HCT116 (cell line): Measurements from ENCODE around the gene PPP1R13L. TPM values are rescaled to one million over a fixed set of nuclear protein-coding genes. Genes with fewer than 3 reads are reported as not detected.

ENCODE experiments used
- ATAC-seq: fragments of 200-7000 bp; cut with Tn5 transposase; 2 replicates; pipeline ENCODE4 v1.9.1; 2020; ENCODE audit warnings: mild to moderate bottlenecking, moderate library complexity
- BruUV-seq: library from RNA; stranded (reverse); fragments of 400-500 nt; replicated peaks from 2 replicates; lab custom pipeline; 2021; lab: Mats Ljungman, UMichigan
- CTCF ChIA-PET: fragments of 300-600 bp; sonication (Branson Sonifier 250); formaldehyde crosslinking; loops from one replicate; lab custom pipeline; 2021; ENCODE audit warnings: antibody characterized with exemption; lab: Charles Lee
- POLR2A ChIA-PET: fragments of 300-600, 350-600 bp; sonication (Branson Sonifier 250); formaldehyde crosslinking; loops from one replicate; lab custom pipeline; 2021; ENCODE audit warnings: antibody characterized with exemption; lab: Charles Lee
- RAD21 ChIA-PET, 2 experiments: fragments of 300-600 bp; sonication (Branson Sonifier 250); formaldehyde crosslinking; loops; one replicate each; lab custom pipeline; 2023; ENCODE audit warnings: low total read pairs in 2 of 2; ENCODE audit not compliant: uncharacterized antibody in 2 of 2, unreplicated experiment in 2 of 2, low non-redundant PET in 1 of 2; lab: Charles Lee
- DNase-seq: peaks from one replicate; pipeline ENCODE4 v3.0.0-alpha.2; 2010; ENCODE audit warnings: low read depth, low spot score
- H2AFZ ChIP-seq: fragments of 200-600 bp; shearing (Covaris generic), sonication (generic); 2 replicates; pipeline ENCODE4 v1.6.1; 2017; ENCODE audit warnings: low read depth, mixed run types, mixed read lengths, antibody characterized with exemption, low read length; ENCODE audit not compliant: poor library complexity, severe bottlenecking
- H3K27ac ChIP-seq: 2 replicates; pipeline ENCODE4 v1.5.1; 2012; ENCODE audit warnings: low read depth, low read length
- H3K27me3 ChIP-seq: fragments of 200-600 bp; sonication (generic); 2 replicates; pipeline ENCODE4 v1.6.1; 2016; ENCODE audit warnings: mixed run types, low read length, mixed read lengths; ENCODE audit not compliant: insufficient read depth
- H3K36me3 ChIP-seq, 2 experiments: fragments of 200-500 bp in 1 of 2; fragments of 200-600 bp in 1 of 2; sonication (Bioruptor generic) in 1 of 2; sonication (generic) in 1 of 2; 2 replicates each; pipeline versions ENCODE4 v1.5.1 to v1.6.1; 2014 to 2016; ENCODE audit warnings: low read length in 2 of 2, inconsistent platforms in 1 of 2, mixed read lengths in 1 of 2, mixed run types in 1 of 2; ENCODE audit not compliant: insufficient read depth in 2 of 2, control insufficient read depth in 1 of 2
- H3K4me1 ChIP-seq, 2 experiments: fragments of 200-600 bp in 1 of 2; sonication (generic) in 1 of 2; 2 replicates each; pipeline versions ENCODE4 v1.5.1 to v1.6.1; 2012 to 2017; ENCODE audit warnings: low read length in 2 of 2, inconsistent platforms in 1 of 2, mild to moderate bottlenecking in 1 of 2, mixed read lengths in 1 of 2, mixed run types in 1 of 2, moderate library complexity in 1 of 2; ENCODE audit not compliant: insufficient read depth in 2 of 2, control insufficient read depth in 1 of 2
- H3K4me2 ChIP-seq: fragments of 200-600 bp; sonication (generic); 2 replicates; pipeline ENCODE4 v1.6.1; 2017; ENCODE audit warnings: mixed run types, low read length, mixed read lengths
- H3K4me3 ChIP-seq, 2 experiments: fragments of 200-600 bp in 1 of 2; sonication (generic) in 1 of 2; replicated peaks in 1 of 2; 2 replicates each; pipeline ENCODE4 v1.5.1; 2011 to 2016; ENCODE audit warnings: low read length in 2 of 2, control low read depth in 1 of 2, low read depth in 1 of 2, mild to moderate bottlenecking in 1 of 2, mixed read lengths in 1 of 2, mixed run types in 1 of 2
- H3K79me2 ChIP-seq: fragments of 200-600 bp; sonication (generic); 2 replicates; pipeline ENCODE4 v1.6.1; 2017; ENCODE audit warnings: mild to moderate bottlenecking, mixed run types, low read length, moderate library complexity, mixed read lengths; ENCODE audit not compliant: insufficient read depth
- H3K9ac ChIP-seq: fragments of 200-600 bp; sonication (generic); 2 replicates; pipeline ENCODE4 v1.6.1; 2016; ENCODE audit warnings: low read length, mixed read lengths
- H3K9me2 ChIP-seq: fragments of 200-600 bp; sonication (generic), shearing (Covaris generic); 2 replicates; pipeline ENCODE4 v1.6.1; 2017; ENCODE audit warnings: mixed run types, mild to moderate bottlenecking, moderate library complexity; ENCODE audit not compliant: insufficient read depth
- H3K9me3 ChIP-seq, 2 experiments: fragments of 200-500 bp in 1 of 2; fragments of 200-600 bp in 1 of 2; sonication (Bioruptor generic) in 1 of 2; sonication (generic) in 1 of 2; 2 replicates each; pipeline ENCODE4 v1.6.1; 2014 to 2017; ENCODE audit warnings: low read length in 2 of 2, mixed read lengths in 2 of 2, inconsistent platforms in 1 of 2, low read depth in 1 of 2, mild to moderate bottlenecking in 1 of 2, mixed run types in 1 of 2, moderate library complexity in 1 of 2; ENCODE audit not compliant: control insufficient read depth in 1 of 2, insufficient read depth in 1 of 2
- H4K20me1 ChIP-seq: fragments of 200-600 bp; sonication (generic), shearing (Covaris generic); 2 replicates; pipeline ENCODE4 v1.6.1; 2017; ENCODE audit warnings: mixed run types, mild to moderate bottlenecking, moderate library complexity; ENCODE audit not compliant: insufficient read depth
- CBX3 ChIP-seq: IDR thresholded peaks from 2 replicates; pipeline ENCODE4 v1.6.1; 2012; ENCODE audit warnings: low read depth
- CEBPB ChIP-seq: IDR thresholded peaks from 2 replicates; pipeline ENCODE4 v1.6.1; 2012; ENCODE audit warnings: low read depth
- CTCF ChIP-seq, 3 experiments: fragments of 200-600 bp in 1 of 3; sonication (generic) in 1 of 3; IDR thresholded peaks in 2 of 3; conservative IDR thresholded peaks in 1 of 3; 2 replicates each; pipeline ENCODE4 v1.5.1; 2012 to 2017; ENCODE audit warnings: low read depth in 2 of 3, low read length in 2 of 3, antibody characterized with exemption in 1 of 3, borderline replicate concordance in 1 of 3, control low read depth in 1 of 3, mild to moderate bottlenecking in 1 of 3, mixed read lengths in 1 of 3, mixed run types in 1 of 3, moderate library complexity in 1 of 3; ENCODE audit not compliant: insufficient read depth in 1 of 3
- EGR1 ChIP-seq: IDR thresholded peaks from 2 replicates; pipeline ENCODE4 v1.6.1; 2012; ENCODE audit warnings: low read depth
- ELF1 ChIP-seq: IDR thresholded peaks from 2 replicates; pipeline ENCODE4 v1.6.1; 2012; ENCODE audit warnings: low read depth, borderline replicate concordance
- EZH2 ChIP-seq: fragments of 200-600 bp; sonication (generic); IDR thresholded peaks from 2 replicates; pipeline ENCODE4 v1.6.1; 2017; ENCODE audit warnings: antibody characterized with exemption, mixed run types
- EZH2phosphoT487 ChIP-seq: fragments of 200-600 bp; IDR thresholded peaks from 2 replicates; pipeline ENCODE4 v1.6.1; 2018; ENCODE audit warnings: antibody characterized with exemption, borderline replicate concordance
- FOSL1 ChIP-seq: IDR thresholded peaks from 2 replicates; pipeline ENCODE4 v1.6.1; 2012; ENCODE audit warnings: low read depth
- JUND ChIP-seq: IDR thresholded peaks from 2 replicates; pipeline ENCODE4 v1.6.1; 2012
- MAX ChIP-seq: IDR thresholded peaks from 2 replicates; pipeline ENCODE4 v1.6.1; 2012
- POLR2A ChIP-seq: IDR thresholded peaks from 2 replicates; pipeline ENCODE4 v1.7.0; 2011; ENCODE audit warnings: borderline replicate concordance; ENCODE audit not compliant: insufficient read depth, insufficient read length; ENCODE audit errors: extremely low read depth
- POLR2AphosphoS5 ChIP-seq: IDR thresholded peaks from 2 replicates; pipeline ENCODE4 v1.6.1; 2011; ENCODE audit warnings: mild to moderate bottlenecking, low read depth, low read length, moderate library complexity
- RAD21 ChIP-seq: IDR thresholded peaks from 2 replicates; pipeline ENCODE4 v1.6.1; 2012; ENCODE audit warnings: low read depth, mild to moderate bottlenecking
- REST ChIP-seq: IDR thresholded peaks from 2 replicates; pipeline ENCODE4 v1.6.1; 2012; ENCODE audit warnings: low read depth
- SIN3A ChIP-seq: IDR thresholded peaks from 2 replicates; pipeline ENCODE4 v1.6.1; 2012; ENCODE audit warnings: low read depth
- SP1 ChIP-seq: IDR thresholded peaks from 2 replicates; pipeline ENCODE4 v1.6.1; 2012; ENCODE audit warnings: low read depth
- SRF ChIP-seq: IDR thresholded peaks from 2 replicates; pipeline ENCODE4 v1.6.1; 2012; ENCODE audit warnings: low read depth
- TCF7L2 ChIP-seq: IDR thresholded peaks from 2 replicates; pipeline ENCODE4 v1.7.0; 2011; ENCODE audit warnings: borderline replicate concordance, inconsistent platforms; ENCODE audit not compliant: insufficient read depth, insufficient read length; ENCODE audit errors: extremely low read depth
- ZFX ChIP-seq: fragments of 450-650 bp; IDR thresholded peaks from 2 replicates; pipeline ENCODE4 v1.6.1; 2017
- ZNF274 ChIP-seq: fragments of 200-500 bp; sonication (Bioruptor generic); IDR thresholded peaks from 2 replicates; pipeline ENCODE4 v1.6.1; 2014; ENCODE audit warnings: mild to moderate bottlenecking, low read depth, low read length, inconsistent platforms
- intact Hi-C: fragments of 100-400 bp; cut with micrococcal nuclease; formaldehyde crosslinking; loops from 2 replicates; pipeline ENCODE4 v1.10.0; 2022
- total RNA-seq: library from RNA; stranded (reverse); gene quantifications from one replicate; pipeline ENCODE4 v1.2.1, GENCODE V29; 2021; ENCODE audit not compliant: unreplicated experiment
- TF ChIP-seq, protein P1 (sequence below): IDR thresholded peaks from 2 replicates; pipeline ENCODE4 v1.6.1; 2011; ENCODE audit warnings: mild to moderate bottlenecking, low read length, moderate library complexity; ENCODE audit not compliant: insufficient replicate concordance; ENCODE audit errors: extremely low read depth

The PPP1R13L gene
- total RNA-seq, 1 experiment from 2014 or later: 89.1 TPM

- ChIA-PET POLR2A (no interaction called here), CTCF (no interaction called here), RAD21 (no interaction called here)
- intact Hi-C loops: no loop called here
- Histone ChIP-seq H3K9me3 (no peaks in the 10 kb centered on the region), H3K27ac (peak within 1 kb of the TSS; percentile 30; the same call in 1 of the 2 replicates), H3K79me2 (0 out of 2 replicates have a peak, but pooled peaks cover 3% of the 10 kb centered on the region), H3K4me1 (peaks cover 23 to 55% of the 10 kb centered on the region in 2 experiments), H3K27me3 (no peaks in the 10 kb centered on the region), H4K20me1 (no peaks in the 10 kb centered on the region), H3K36me3 (no peaks in the 10 kb centered on the region), H2AFZ (no peak within 1 kb of the TSS), H3K9ac (peak within 1 kb of the TSS; percentile 76), H3K4me2 (peak within 1 kb of the TSS; percentile 93), H3K9me2 (no peaks in the 10 kb centered on the region), H3K4me3 (peak within 1 kb of the TSS; percentile 67 to 81)
- no TSS peak for BruUV-seq
- peak; percentile 27 for DNase-seq
- peak; percentile 72 for ATAC-seq
- no peak for TF ChIP-seq CBX3
- TF ChIP-seq REST: no peak
- TF ChIP-seq EZH2: no peak
- no peak for TF ChIP-seq ELF1
- no peak for TF ChIP-seq SRF
- TF ChIP-seq, protein P1, sequence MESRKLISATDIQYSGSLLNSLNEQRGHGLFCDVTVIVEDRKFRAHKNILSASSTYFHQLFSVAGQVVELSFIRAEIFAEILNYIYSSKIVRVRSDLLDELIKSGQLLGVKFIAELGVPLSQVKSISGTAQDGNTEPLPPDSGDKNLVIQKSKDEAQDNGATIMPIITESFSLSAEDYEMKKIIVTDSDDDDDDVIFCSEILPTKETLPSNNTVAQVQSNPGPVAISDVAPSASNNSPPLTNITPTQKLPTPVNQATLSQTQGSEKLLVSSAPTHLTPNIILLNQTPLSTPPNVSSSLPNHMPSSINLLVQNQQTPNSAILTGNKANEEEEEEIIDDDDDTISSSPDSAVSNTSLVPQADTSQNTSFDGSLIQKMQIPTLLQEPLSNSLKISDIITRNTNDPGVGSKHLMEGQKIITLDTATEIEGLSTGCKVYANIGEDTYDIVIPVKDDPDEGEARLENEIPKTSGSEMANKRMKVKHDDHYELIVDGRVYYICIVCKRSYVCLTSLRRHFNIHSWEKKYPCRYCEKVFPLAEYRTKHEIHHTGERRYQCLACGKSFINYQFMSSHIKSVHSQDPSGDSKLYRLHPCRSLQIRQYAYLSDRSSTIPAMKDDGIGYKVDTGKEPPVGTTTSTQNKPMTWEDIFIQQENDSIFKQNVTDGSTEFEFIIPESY: no peak
- no peak for TF ChIP-seq ZNF274
- TF ChIP-seq MAX: no peak; the same call in 1 of the 2 replicates
- no peak for TF ChIP-seq FOSL1
- no peak; the same call in 1 of the 2 replicates for TF ChIP-seq ZFX
- no peak for TF ChIP-seq RAD21
- peak; percentile 84 for TF ChIP-seq POLR2AphosphoS5
- no peak for TF ChIP-seq JUND
- TF ChIP-seq POLR2A: peak; percentile 55
- no peak for TF ChIP-seq SP1
- no peak for TF ChIP-seq SIN3A
- TF ChIP-seq EGR1: peak; percentile 61; the same call in 1 of the 2 replicates
- peak; percentile 16 for TF ChIP-seq TCF7L2
- TF ChIP-seq CEBPB: no peak
- no peak for TF ChIP-seq CTCF (IDR thresholded peaks at IDR 0.05 in 2 of 3, conservative IDR thresholded peaks at IDR 0.05 in 1 of 3; ENCODE audit: borderline replicate concordance in 1 of 3, insufficient read depth in 1 of 3, low read depth in 2 of 3, low read length in 2 of 3)
- TF ChIP-seq EZH2phosphoT487: no peak
Measured at GRCh38 chr19:45340232-45340898, 64.5 kb downstream of the PPP1R13L start, which contains the start of gene KLC3. Gene KLC3, plus strand, starts transcription at chr19:45340750. Its CDS starts 4,792 bp downstream, at chr19:45345542.
